Nucleus accumbens (tissue), 56 donors: Measurements from ENCODE around the gene KIF1C.
"Not testable (repeated sequence)": the region's sequence is repeated elsewhere in the genome, so short reads cannot be mapped to it uniquely, and the experiment has no call there.

Source experiments
- DNase-seq, 56 donors: peaks; one replicate each; lab custom pipeline; 2025; lab: John Stamatoyannopoulos, UW

Gene KIF1C

DNA sequence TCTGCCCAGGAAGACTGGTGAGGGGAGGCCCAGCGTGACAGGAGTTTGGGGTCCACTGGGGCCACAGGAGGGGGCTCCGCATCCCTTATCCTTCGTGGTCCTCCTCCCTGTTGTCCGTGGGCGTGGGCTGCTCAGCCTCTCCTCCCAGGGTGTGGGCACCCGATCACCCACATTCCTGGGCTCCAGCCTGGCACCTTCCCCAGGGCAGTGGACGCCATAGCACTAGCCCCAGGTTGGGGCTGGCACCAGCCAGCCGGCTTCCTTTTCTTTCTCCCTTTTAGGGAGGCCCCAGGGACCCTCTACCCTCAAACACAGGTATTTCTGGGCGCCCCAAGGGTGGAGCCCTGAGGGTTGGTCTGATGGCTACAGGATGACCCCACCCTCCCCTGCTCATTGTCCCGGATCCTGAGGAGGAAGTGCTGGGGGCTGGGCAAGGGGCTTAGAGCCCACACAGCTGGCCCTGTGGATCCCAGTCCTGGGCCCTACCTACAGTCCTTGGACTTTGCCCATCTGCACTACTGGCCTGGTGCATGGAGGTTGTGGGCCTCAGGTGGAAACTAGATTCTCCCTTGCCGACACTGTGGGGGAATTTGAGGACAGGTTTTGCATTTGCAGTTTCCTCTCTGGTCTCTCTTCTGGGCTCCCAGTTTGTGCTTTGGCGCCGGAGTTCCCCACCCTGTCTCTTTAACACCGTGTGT is 1.1 kb downstream of the KIF1C start:
- no peak for DNase-seq

DNA sequence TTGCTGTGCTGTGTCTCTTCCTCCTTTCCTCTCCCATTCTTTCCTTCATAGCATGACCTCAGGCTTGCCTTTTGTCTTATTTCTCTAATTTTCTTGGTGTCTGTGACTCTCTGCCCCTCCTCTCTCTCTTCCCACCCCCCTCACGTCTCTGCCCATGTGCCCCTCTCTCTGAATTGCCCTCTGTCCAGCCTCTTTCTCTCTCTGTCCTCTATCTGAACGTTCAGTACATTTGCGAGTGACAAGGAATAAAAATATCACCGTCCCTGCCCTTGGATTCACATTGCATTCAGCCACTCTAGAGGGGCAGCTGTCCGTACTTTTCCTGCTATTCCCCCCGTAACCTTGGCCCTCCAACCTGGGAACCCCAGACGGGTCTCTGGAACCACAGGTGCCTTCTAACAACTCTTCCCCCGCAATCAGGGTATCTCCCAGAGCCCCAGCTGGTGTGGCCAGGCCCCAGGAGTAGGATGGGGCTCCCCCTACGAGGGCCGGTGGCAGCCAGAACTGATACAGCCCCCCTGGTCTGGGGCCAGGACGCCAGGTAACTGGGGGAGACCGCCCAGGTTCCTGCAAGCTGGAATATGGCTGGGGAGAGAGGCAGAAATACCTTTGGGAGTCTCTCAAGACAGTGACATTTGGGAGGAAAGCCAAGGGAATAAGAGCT is 1.8 kb downstream of the KIF1C start:
- no peak for DNase-seq

DNA sequence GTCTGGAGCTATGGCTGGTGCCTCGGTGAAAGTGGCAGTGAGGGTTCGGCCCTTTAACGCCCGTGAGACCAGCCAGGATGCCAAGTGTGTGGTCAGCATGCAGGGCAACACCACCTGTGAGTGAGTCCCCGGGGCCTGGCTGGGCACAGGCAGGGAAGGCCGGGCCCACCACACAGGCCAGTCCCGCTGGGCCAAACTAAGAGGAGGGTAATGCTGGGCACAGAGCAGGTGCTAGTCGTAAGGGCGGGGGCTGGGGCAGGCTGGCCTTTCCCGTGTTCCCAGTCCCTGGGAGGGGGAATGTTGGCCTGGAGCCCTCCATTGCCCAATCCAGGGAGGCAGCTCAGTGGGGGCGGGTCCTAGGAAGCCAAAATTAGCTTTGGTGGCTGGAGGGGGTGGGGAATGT is 2.5 kb downstream of the KIF1C start:
- peak in 3 of 56 donors; percentile 5 to 29 (median 9) for DNase-seq

DNA sequence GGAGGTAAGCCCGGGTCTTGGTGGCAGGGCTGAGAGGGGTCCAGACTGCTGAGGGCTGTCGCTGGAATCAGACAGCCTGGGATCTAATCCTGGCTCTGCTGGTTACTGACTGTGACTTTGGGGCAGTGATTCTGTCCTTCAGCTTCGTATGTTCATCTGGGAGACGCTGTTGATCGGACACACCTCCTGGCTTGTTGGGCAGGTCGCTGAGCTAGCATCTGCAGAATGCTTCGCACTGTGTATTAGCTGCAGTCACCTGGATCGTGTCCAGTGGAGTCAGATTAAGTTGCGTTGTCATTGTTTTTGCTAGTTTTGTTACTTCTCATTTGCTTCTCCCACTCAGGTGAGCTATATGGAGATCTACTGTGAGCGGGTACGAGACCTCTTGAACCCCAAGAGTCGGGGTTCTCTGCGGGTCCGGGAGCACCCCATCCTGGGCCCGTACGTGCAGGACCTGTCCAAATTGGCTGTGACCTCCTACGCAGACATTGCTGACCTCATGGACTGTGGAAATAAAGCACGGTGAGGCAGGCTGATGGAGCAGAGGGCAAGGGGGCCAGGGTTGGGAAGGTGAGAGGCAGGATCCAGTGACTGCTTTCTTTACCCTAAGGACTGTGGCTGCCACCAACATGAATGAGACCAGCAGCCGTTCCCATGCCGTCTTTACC is 4.5 kb downstream of the KIF1C start:
- DNase-seq = no peak

GRCh38 chr17:5003214-5003867 is 5.6 kb downstream of the KIF1C start:
- DNase-seq = no peak

GRCh38 chr17:5011928-5012327 is 14.2 kb downstream of the KIF1C start:
- DNase-seq = no peak

GRCh38 chr17:5014357-5014756 is 16.6 kb downstream of the KIF1C start:
- DNase-seq = no peak

DNA sequence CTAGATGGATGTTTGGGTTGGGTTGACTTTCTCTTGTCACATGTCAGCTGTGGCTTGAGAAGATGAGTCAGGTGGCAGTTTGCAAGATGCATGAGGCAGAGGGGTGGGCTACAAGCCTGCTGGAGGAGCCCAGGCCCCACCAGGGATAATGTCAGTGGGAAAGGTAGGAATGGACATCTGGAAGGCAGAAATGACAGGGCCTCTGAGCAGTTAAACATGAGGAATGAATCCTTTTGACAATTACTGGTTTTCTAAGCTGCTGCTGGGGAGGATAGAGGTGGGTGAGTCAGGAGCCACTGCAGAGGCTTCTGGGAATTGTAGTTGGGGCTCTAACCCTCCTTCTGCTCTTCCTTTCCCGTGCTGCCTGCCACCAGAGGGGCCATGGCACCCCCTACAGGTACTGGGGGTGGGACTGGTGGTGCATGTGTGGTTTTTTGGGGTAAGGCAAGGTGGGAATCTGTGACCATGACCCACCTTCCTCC is 21.8 kb downstream of the KIF1C start:
- peak in 17 of 56 donors; percentile 3 to 63 (median 21) for DNase-seq

- DNase-seq = no peak
These were observed 22.8 kb downstream of the KIF1C start for GRCh38 chr17:5020502-5021023.

GRCh38 chr17:5022171-5022711 is 24.5 kb downstream of the KIF1C start:
- DNase-seq = no peak

DNA sequence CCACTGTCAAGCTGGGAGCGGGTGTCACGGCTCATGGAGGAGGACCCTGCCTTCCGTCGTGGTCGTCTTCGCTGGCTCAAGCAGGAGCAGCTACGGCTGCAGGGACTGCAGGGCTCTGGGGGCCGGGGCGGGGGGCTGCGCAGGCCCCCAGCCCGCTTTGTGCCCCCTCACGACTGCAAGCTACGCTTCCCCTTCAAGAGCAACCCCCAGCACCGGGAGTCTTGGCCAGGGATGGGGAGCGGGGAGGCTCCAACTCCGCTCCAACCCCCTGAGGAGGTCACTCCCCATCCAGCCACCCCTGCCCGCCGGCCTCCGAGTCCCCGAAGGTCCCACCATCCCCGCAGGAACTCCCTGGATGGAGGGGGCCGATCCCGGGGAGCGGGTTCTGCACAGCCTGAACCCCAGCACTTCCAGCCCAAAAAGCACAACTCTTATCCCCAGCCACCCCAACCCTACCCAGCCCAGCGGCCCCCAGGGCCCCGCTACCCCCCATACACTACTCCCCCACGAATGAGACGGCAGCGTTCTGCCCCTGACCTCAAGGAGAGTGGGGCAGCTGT is 25.9 kb downstream of the KIF1C start:
- no peak for DNase-seq

DNA sequence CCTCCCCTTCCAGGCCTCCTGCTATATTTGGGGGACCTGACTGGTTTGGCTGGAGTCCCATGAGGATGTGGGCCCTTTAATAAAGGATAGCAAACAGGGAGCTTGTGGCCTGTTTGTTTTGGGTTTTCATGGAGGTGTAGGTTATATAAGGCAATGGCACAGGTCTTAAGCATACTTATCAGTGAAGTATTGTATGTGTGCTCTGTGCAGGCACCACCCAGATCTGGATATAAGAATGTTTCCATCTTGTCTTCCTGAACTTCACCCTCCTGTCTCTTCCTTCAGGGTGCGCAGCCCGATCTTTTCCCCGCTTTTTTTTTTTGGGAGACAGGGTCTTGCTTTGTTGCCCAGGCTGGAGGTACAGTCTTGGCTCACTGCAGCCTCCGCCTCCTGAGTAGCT is 26.9 kb downstream of the KIF1C start:
- DNase-seq = no peak

- no peak for DNase-seq
These were observed 29.5 kb downstream of the KIF1C start for GRCh38 chr17:5027299-5027698.

- DNase-seq = no peak
These were observed 30.2 kb downstream of the KIF1C start for GRCh38 chr17:5027916-5028315.

- not testable (repeated sequence) for DNase-seq
These were observed 32.4 kb downstream of the KIF1C start for GRCh38 chr17:5030168-5030567.

- DNase-seq = peak in 52 of 56 donors; percentile 10 to 88 (median 60)
These were observed 33.8 kb downstream of the KIF1C start for GRCh38 chr17:5031365-5032082.

DNA sequence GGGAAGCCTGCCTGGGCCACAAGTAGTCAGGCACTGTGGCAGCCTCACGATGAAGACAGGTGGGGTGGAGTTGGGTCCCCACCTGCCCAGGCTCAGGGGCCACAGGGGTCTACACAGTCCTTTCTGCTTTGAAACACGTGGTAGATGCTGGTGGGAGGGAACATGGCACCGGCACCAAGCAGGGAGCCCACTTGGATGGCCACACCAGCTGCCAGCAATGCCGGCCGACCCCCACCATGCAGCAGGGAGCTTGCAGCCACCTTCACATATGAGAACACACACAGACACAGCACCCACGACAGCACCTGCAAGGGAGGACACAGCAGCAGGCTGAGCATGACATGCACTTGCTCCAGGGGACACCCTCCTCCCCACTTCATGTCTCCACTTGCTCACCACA is 35.1 kb downstream of the KIF1C start:
- DNase-seq = no peak

- DNase-seq = no peak
These were observed 35.7 kb downstream of the KIF1C start for GRCh38 chr17:5033352-5034015.

GRCh38 chr17:5034063-5034462 is 36.3 kb downstream of the KIF1C start:
- DNase-seq = no peak
